Measurements from ENCODE around the gene MTFR1L. TPM values are rescaled to one million over a fixed set of nuclear protein-coding genes. Genes with fewer than 3 reads are reported as not detected.

The MTFR1L gene
- polyA plus RNA-seq, 1 donor from 2014 or later: 115 TPM

GRCh38 chr1:25803368-25803767, 16.4 kb upstream of the MTFR1L start:
- Histone ChIP-seq H3K4me2 (ENCODE audit: low read length) (no peak overlapping the region), H3K4me3 (ENCODE audit: low read length) (no peak overlapping the region), H3K27ac (ENCODE audit: low read length) (no peak overlapping the region)

DNA sequence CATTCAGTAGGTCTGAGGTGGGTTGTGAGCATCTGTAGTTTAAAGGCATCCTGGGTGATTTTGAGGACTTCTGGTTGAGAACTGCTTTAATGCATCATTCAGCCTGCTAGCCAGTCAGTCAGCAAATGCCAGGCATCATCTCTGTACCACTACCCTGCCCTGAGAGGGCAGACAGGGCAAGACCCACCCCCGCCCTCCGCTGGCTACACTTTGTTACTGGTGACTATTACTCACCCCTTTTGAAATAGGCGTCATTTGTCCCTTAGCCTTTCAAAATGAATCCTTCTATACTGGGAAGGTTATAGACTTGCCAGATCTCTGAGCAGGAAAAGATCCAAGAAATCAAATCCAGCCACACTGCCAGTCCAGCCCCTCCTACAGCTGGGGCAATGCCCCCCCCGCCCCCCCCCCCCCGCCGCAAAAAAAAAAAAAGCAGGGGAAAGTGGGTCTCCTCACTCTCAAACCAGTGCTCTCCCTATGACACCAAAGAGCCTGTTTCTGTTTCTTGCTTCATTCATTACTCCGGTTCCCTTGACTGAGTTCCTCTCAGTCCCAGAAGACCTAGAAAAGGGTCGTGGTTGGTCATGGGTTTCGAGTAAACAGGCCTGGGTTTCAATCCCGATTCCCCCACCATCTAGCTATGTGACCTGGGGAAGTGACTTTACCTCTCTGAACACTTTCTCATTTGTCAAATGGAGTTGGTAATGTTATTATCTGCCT, 15.3 kb upstream of the MTFR1L start:
- no peaks in the 10 kb centered on the region for H3K27me3 ChIP-seq (ENCODE audit: insufficient read depth, low read depth, low read length)
- H3K9me3 ChIP-seq (ENCODE audit: low read length): no peaks in the 10 kb centered on the region
- H3K27ac ChIP-seq (ENCODE audit: low read length): no peak overlapping the region
- H3K4me3 ChIP-seq (ENCODE audit: low read length): no peak overlapping the region
- H3K79me2 ChIP-seq (replicated peaks; ENCODE audit: insufficient read depth, low read length): no peaks in the 10 kb centered on the region
- H4K20me1 ChIP-seq (ENCODE audit: insufficient read depth): no peaks in the 10 kb centered on the region
- no peaks in the 10 kb centered on the region for H3F3A ChIP-seq (ENCODE audit: insufficient read depth, low read length, poor library complexity, severe bottlenecking)
- H2AFZ ChIP-seq (ENCODE audit: low read depth, low read length): no peak overlapping the region
- no peak overlapping the region for H3K9ac ChIP-seq (ENCODE audit: low read length)
- no peaks in the 10 kb centered on the region for H3K9me2 ChIP-seq (ENCODE audit: insufficient read depth, low read length)
- no peak overlapping the region for H3K4me2 ChIP-seq (ENCODE audit: low read length)
- no peaks in the 10 kb centered on the region for H3K36me3 ChIP-seq (ENCODE audit: insufficient read depth, low read length)
- TF ChIP-seq POLR2AphosphoS5 (IDR thresholded peaks at IDR 0.05) (no peak), MXI1 (conservative IDR thresholded peaks at IDR 0.05; ENCODE audit: poor library complexity, severe bottlenecking) (no peak), EP300 (conservative IDR thresholded peaks at IDR 0.05; ENCODE audit: poor library complexity, severe bottlenecking) (no peak), REST (IDR thresholded peaks at IDR 0.05; ENCODE audit: borderline replicate concordance) (no peak), SMC3 (conservative IDR thresholded peaks at IDR 0.05; ENCODE audit: poor library complexity) (no peak), RAD21 (conservative IDR thresholded peaks at IDR 0.05) (no peak), EZH2 (IDR thresholded peaks at IDR 0.05; ENCODE audit: borderline replicate concordance, insufficient read depth, low read length, poor library complexity, severe bottlenecking) (no peak), TAF1 (IDR thresholded peaks at IDR 0.05; ENCODE audit: low read depth) (no peak)

More at GRCh38 chr1:25803368-25803767, 16.4 kb upstream of the MTFR1L start:
- Histone ChIP-seq H3K9me3 (ENCODE audit: low read length) (no peaks in the 10 kb centered on the region), H2AFZ (ENCODE audit: low read depth, low read length) (no peak overlapping the region), H3K9me2 (ENCODE audit: insufficient read depth, low read length) (no peaks in the 10 kb centered on the region), H3K9ac (ENCODE audit: low read length) (no peak overlapping the region), H3K27me3 (ENCODE audit: insufficient read depth, low read depth, low read length) (no peaks in the 10 kb centered on the region), H3K36me3 (ENCODE audit: insufficient read depth, low read length) (no peaks in the 10 kb centered on the region), H3F3A (ENCODE audit: insufficient read depth, low read length, poor library complexity, severe bottlenecking) (no peaks in the 10 kb centered on the region), H3K79me2 (replicated peaks; ENCODE audit: insufficient read depth, low read length) (no peaks in the 10 kb centered on the region), H4K20me1 (ENCODE audit: insufficient read depth) (no peaks in the 10 kb centered on the region)
- no peak for TF ChIP-seq TAF1 (IDR thresholded peaks at IDR 0.05; ENCODE audit: low read depth)
- TF ChIP-seq MXI1 (conservative IDR thresholded peaks at IDR 0.05; ENCODE audit: poor library complexity, severe bottlenecking): no peak
- no peak for TF ChIP-seq RAD21 (conservative IDR thresholded peaks at IDR 0.05)
- no peak for TF ChIP-seq SMC3 (conservative IDR thresholded peaks at IDR 0.05; ENCODE audit: poor library complexity)
- TF ChIP-seq EP300 (conservative IDR thresholded peaks at IDR 0.05; ENCODE audit: poor library complexity, severe bottlenecking): no peak
- TF ChIP-seq POLR2AphosphoS5 (IDR thresholded peaks at IDR 0.05): no peak
- no peak for TF ChIP-seq REST (IDR thresholded peaks at IDR 0.05; ENCODE audit: borderline replicate concordance)
- TF ChIP-seq EZH2 (IDR thresholded peaks at IDR 0.05; ENCODE audit: borderline replicate concordance, insufficient read depth, low read length, poor library complexity, severe bottlenecking): no peak
- no peak for TF ChIP-seq CTCF (IDR thresholded peaks at IDR 0.05; ENCODE audit: poor library complexity, severe bottlenecking)

Data from neural cell (in vitro differentiated cells).